Measurements from ENCODE around the gene SHC3. TPM values are rescaled to one million over a fixed set of nuclear protein-coding genes. Genes with fewer than 3 reads are reported as not detected.

Gene SHC3
- total and polyA plus RNA-seq, 9 of the 15 experiments (the other 6 are each of a cell fraction or from before 2014, with no cell fraction given), result not detected

GRCh38 chr9:89189215-89189614, 10.6 kb upstream of the SHC3 start:
- Histone ChIP-seq H3K9me1 (ENCODE audit: control insufficient read depth, insufficient read depth, low read length) (no peaks in the 10 kb centered on the region), H3K27me3 (ENCODE audit: control insufficient read depth in 2 of 2, insufficient read depth in 2 of 2, low read length in 2 of 2) (no peaks in the 10 kb centered on the region), H3K36me3 (ENCODE audit: control insufficient read depth, insufficient read depth, low read length) (no peaks in the 10 kb centered on the region), H3K4me2 (ENCODE audit: insufficient read depth, low read length) (no peak overlapping the region), H3K9ac (ENCODE audit: insufficient read depth in 1 of 2, low read depth in 2 of 2, low read length in 2 of 2) (no peak overlapping the region), H3K79me2 (ENCODE audit: control insufficient read depth, insufficient read depth, low read length) (no peaks in the 10 kb centered on the region), H3K27ac (ENCODE audit: extremely low read depth, low read depth, low read length) (no peak overlapping the region), H3K4me3 (no peak overlapping the region), H3K9me3 (replicated peaks; ENCODE audit: control insufficient read depth, insufficient read depth, low read depth, low read length) (no peaks in the 10 kb centered on the region), H4K20me1 (replicated peaks; ENCODE audit: control insufficient read depth, insufficient read depth, low read length) (no peaks in the 10 kb centered on the region), H3K4me1 (replicated peaks in 1 of 2; ENCODE audit: control insufficient read depth in 2 of 2, insufficient read depth in 2 of 2, low read length in 2 of 2) (no peaks in the 10 kb centered on the region), H2AFZ (ENCODE audit: low read depth, low read length) (no peak overlapping the region)
- DNase-seq (ENCODE audit: extremely low read depth in 1 of 4, low spot score in 3 of 4) (no peak), FAIRE-seq (no peak), ATAC-seq (no peak)
- in situ Hi-C loops (cut with MboI) (no loop called here), intact Hi-C loops (cut with micrococcal nuclease) (no loop called here)
- TF ChIP-seq SETDB1 (IDR thresholded peaks at IDR 0.05; ENCODE audit: low read length) (no peak), ZNF507 (tag; conservative IDR thresholded peaks at IDR 0.05) (no peak), NONO (IDR thresholded peaks at IDR 0.05; ENCODE audit: low read depth in 2 of 2, low read length in 1 of 2) (no peak), MED1 (CRISPR knock-in tag; IDR thresholded peaks at IDR 0.05; ENCODE audit: borderline replicate concordance) (no peak), MXD1 (CRISPR knock-in tag; IDR thresholded peaks at IDR 0.05; ENCODE audit: borderline replicate concordance, poor library complexity, severe bottlenecking) (no peak), GTF2B (IDR thresholded peaks at IDR 0.05; ENCODE audit: extremely low read depth, insufficient read length) (no peak), SMARCB1 (IDR thresholded peaks at IDR 0.05; ENCODE audit: insufficient read length, low read depth) (no peak), ZNF175 (CRISPR knock-in tag; IDR thresholded peaks at IDR 0.05; ENCODE audit: low read depth) (no peak), SOX6 (IDR thresholded peaks at IDR 0.05) (no peak), MEIS2 (IDR thresholded peaks at IDR 0.05; ENCODE audit: partially characterized antibody) (no peak), MIER1 (IDR thresholded peaks at IDR 0.05; ENCODE audit: low read depth) (no peak)
- TF ChIP-seq, protein P1, sequence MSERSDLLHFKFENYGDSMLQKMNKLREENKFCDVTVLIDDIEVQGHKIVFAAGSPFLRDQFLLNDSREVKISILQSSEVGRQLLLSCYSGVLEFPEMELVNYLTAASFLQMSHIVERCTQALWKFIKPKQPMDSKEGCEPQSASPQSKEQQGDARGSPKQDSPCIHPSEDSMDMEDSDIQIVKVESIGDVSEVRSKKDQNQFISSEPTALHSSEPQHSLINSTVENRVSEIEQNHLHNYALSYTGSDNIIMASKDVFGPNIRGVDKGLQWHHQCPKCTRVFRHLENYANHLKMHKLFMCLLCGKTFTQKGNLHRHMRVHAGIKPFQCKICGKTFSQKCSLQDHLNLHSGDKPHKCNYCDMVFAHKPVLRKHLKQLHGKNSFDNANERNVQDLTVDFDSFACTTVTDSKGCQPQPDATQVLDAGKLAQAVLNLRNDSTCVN (CRISPR knock-in tag; IDR thresholded peaks at IDR 0.05), result no peak
- POLR2A ChIA-PET, result no interaction called here
- CTCF ChIA-PET (ENCODE audit: low intra/inter-chr PET ratio), result no interaction called here
- no TSS peak for BruUV-seq (replicated peaks)
- WGBS (ENCODE audit: insufficient coverage, low coverage, missing lambda C conversion rate), result 6% methylated on average over 2 of the region's 2 CpGs
